ELR (cell line): Measurements from ENCODE around the gene KBTBD3.
"Not testable (repeated sequence)": the region's sequence is repeated elsewhere in the genome, so short reads cannot be mapped to it uniquely, and the experiment has no call there.

Source experiments
- DNase-seq: peaks from one replicate; pipeline ENCODE4 v3.0.0-alpha.2; 2015; ENCODE audit warnings: low read depth

Gene KBTBD3

GRCh38 chr11:106061249-106061784, 15.8 kb downstream of the KBTBD3 start:
- DNase-seq, result no peak

- DNase-seq, result no peak
These were observed 17.5 kb downstream of the KBTBD3 start for GRCh38 chr11:106059617-106060016.

GRCh38 chr11:106058377-106058776, 18.8 kb downstream of the KBTBD3 start:
- DNase-seq, result not testable (repeated sequence)

- DNase-seq, result no peak
These were observed 26.0 kb downstream of the KBTBD3 start for GRCh38 chr11:106051103-106051502.

GRCh38 chr11:106049727-106050476, 27.2 kb downstream of the KBTBD3 start:
- no peak for DNase-seq

- DNase-seq, result no peak
These were observed 29.5 kb downstream of the KBTBD3 start for GRCh38 chr11:106047631-106048030.

GRCh38 chr11:106043540-106043939, 33.6 kb downstream of the KBTBD3 start:
- DNase-seq, result no peak

GRCh38 chr11:106032861-106033260, 44.3 kb downstream of the KBTBD3 start:
- DNase-seq, result no peak

GRCh38 chr11:106031936-106032335, 45.2 kb downstream of the KBTBD3 start:
- DNase-seq, result no peak

- DNase-seq, result peak; percentile 79
These were observed 45.8 kb downstream of the KBTBD3 start for GRCh38 chr11:106031202-106031810.

- DNase-seq, result no peak
These were observed 46.5 kb downstream of the KBTBD3 start for GRCh38 chr11:106030609-106031008.

GRCh38 chr11:106022795-106023275, 54.3 kb downstream of the KBTBD3 start:
- no peak for DNase-seq

GRCh38 chr11:106021967-106022794, 55.0 kb downstream of the KBTBD3 start, which contains the start of gene MSANTD4:
MSANTD4 (minus strand) TSS chr11:106022240; CDS start chr11:106010917, 11,323 bp downstream.
- DNase-seq, result peak; percentile 99

GRCh38 chr11:106021181-106021966, 55.8 kb downstream of the KBTBD3 start:
- peak; percentile 41 for DNase-seq

- DNase-seq, result no peak
These were observed 60.1 kb downstream of the KBTBD3 start for GRCh38 chr11:106017093-106017492.

- DNase-seq, result no peak
These were observed 62.1 kb downstream of the KBTBD3 start for GRCh38 chr11:106015066-106015465.

- no peak for DNase-seq
These were observed 62.5 kb downstream of the KBTBD3 start for GRCh38 chr11:106014620-106015019.

GRCh38 chr11:106014035-106014434, 63.1 kb downstream of the KBTBD3 start:
- DNase-seq, result no peak

GRCh38 chr11:106012744-106013143, 64.4 kb downstream of the KBTBD3 start:
- DNase-seq, result peak; percentile 79

GRCh38 chr11:106011481-106011880, 65.7 kb downstream of the KBTBD3 start:
- DNase-seq, result no peak

- not testable (repeated sequence) for DNase-seq
These were observed 74.1 kb downstream of the KBTBD3 start for GRCh38 chr11:106003094-106003493.
